ENCODE measurements around the gene RRP36.

Gene RRP36, protein sequence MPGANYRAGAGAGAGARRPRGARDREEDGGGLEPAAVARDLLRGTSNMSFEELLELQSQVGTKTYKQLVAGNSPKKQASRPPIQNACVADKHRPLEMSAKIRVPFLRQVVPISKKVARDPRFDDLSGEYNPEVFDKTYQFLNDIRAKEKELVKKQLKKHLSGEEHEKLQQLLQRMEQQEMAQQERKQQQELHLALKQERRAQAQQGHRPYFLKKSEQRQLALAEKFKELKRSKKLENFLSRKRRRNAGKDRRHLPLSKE

DNA sequence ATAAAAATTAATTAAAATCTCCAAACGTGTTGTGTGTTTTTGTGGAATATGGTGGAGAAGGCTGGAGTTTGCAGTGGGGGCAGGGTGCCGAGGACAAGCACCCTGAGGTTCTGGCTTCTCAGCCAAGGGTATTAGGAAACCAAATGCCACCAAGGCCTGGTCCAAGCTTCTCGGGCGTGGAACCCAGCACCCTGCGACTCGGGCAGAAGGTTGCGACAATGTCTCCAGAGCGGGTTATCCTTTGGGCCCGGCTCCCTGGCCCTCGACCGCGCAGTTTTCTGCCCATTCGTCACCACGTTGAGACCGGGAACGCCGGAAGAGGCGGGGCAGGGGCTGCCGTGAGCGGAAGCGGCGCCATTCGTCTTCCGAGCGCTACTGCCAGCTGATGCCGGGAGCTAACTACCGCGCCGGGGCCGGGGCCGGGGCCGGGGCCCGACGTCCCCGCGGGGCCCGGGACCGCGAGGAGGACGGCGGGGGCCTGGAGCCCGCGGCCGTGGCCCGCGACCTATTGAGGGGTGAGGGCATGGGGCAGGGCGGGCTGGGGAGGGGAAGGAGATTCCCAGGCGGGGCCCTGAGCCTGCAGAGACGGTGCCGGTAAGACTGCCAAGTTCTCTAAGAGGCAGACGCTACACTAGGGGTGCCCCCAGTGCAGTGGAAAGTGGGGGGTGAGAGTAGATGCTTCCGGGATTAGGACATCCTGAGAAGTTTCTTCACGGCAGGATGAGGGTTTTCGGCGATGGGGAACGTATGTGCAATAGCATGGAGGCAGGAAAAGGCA is at the start of gene RRP36:
RRP36 (plus strand) TSS at position 354 of the 778 bp plus-strand sequence; CDS start at position 386, 32 bp downstream.
- peak; percentile 39 to 87 for DNase-seq (ENCODE audit: low spot score in 2 of 2)
- in situ Hi-C loops (cut with MboI; ENCODE audit: low sequenced_read_pairs): no loop called here
- H3K4me3 ChIP-seq: peak within 1 kb of the TSS; percentile 88
- peaks cover 46% of the 10 kb centered on the region for H3K36me3 ChIP-seq (replicated peaks)
- H3K27me3 ChIP-seq (ENCODE audit: low read depth): no peaks in the 10 kb centered on the region
- H3K4me1 ChIP-seq: peaks cover 9% of the 10 kb centered on the region; the same call in 1 of the 2 replicates
- H3K9me3 ChIP-seq: no peaks in the 10 kb centered on the region

DNA sequence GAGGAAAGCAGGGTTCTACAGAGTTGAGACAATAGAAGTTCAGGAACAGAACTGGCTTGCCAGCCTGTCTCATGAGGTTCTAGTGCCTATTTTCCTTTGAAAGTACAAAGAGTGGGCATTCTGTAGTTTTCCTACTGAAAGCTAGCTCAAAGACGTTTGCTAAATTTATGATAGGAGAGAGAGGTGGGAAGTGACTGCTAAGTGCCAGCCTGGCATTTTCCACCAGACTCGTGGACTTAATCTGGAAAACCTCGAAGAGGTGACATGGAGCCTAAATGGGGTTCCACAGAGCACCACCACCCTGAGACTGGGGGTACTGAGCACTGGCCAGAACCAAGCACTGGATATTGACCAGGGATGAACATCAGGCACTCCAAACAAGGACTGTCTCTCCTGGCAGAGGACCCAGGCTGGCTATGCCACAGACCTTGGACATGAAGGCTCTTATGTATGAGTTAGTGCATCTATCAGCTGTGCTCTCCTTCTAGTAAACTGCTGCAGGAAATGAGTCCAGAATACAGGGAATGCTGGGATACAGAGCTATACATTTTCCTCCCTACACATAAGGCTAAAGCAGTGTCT is 49.6 kb upstream of the RRP36 start:
- peaks cover 3% of the 10 kb centered on the region; the same call in 1 of the 2 replicates for H3K4me1 ChIP-seq
- no peaks in the 10 kb centered on the region for H3K27me3 ChIP-seq (ENCODE audit: low read depth)
- H3K9me3 ChIP-seq: no peaks in the 10 kb centered on the region
- DNase-seq (ENCODE audit: low spot score in 2 of 2): no peak
- peaks cover 44% of the 10 kb centered on the region for H3K36me3 ChIP-seq (replicated peaks)
- in situ Hi-C loops (cut with MboI; ENCODE audit: low sequenced_read_pairs): no loop called here
- H3K4me3 ChIP-seq: no peak overlapping the region

DNA sequence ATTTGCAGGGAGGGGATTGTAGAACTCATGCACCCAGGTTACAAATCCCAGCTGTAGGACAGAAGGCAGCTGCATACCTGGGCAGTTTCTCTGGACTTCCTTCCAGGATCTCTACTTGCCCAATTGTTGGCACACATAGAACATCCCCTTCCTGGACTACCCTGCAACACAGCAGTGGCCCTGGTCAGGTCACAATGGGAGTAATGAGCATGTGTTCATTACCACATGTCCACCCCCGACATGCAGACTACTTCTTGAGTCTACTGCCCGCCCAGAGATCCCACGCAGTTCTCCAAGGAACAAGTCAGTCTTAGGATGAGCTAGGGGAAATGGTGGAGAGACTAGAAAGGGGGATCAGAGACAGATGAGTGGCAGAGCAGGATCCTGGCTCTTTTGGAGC is 47.5 kb upstream of the RRP36 start:
- in situ Hi-C loops (cut with MboI; ENCODE audit: low sequenced_read_pairs): no loop called here
- H3K9me3 ChIP-seq: no peaks in the 10 kb centered on the region
- DNase-seq (ENCODE audit: low spot score in 2 of 2): no peak
- H3K27me3 ChIP-seq (ENCODE audit: low read depth): no peaks in the 10 kb centered on the region
- H3K4me1 ChIP-seq: peaks cover 8% of the 10 kb centered on the region
- no peak overlapping the region for H3K4me3 ChIP-seq
- H3K36me3 ChIP-seq (replicated peaks): peaks cover 32% of the 10 kb centered on the region

DNA sequence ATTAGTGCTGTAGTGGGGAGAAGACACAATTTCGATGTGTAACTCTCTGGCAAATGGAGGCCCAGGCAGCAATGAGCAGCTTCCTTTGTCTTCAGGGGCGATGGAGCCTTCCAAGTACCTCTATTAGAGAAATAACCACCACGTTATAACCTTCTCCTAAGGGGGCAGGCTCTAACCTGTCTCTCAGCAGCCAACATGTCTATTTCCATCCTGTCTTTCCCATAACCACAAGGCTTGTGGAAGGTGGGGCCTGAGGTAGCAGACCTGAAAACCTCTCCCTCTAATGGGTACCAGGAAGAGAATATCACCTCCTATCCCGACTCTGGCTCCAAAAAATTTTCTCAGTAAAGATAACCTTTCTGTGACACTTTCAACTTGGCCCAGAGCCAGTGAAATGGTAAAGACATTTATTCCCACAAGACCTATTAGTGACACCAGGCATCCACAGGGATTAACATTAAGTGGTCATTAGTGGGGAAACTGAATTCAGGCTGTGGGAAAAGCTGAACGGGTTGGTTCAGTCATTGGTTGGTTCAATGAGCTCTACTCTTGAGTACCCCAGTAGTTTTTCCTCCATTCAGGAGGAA is 46.4 kb upstream of the RRP36 start:
- Histone ChIP-seq H3K36me3 (replicated peaks) (peaks cover 28% of the 10 kb centered on the region), H3K27me3 (ENCODE audit: low read depth) (no peaks in the 10 kb centered on the region), H3K4me3 (no peak overlapping the region), H3K9me3 (no peaks in the 10 kb centered on the region), H3K4me1 (peaks cover 14% of the 10 kb centered on the region)
- in situ Hi-C loops (cut with MboI; ENCODE audit: low sequenced_read_pairs): no loop called here
- DNase-seq (ENCODE audit: low spot score in 2 of 2): no peak

DNA sequence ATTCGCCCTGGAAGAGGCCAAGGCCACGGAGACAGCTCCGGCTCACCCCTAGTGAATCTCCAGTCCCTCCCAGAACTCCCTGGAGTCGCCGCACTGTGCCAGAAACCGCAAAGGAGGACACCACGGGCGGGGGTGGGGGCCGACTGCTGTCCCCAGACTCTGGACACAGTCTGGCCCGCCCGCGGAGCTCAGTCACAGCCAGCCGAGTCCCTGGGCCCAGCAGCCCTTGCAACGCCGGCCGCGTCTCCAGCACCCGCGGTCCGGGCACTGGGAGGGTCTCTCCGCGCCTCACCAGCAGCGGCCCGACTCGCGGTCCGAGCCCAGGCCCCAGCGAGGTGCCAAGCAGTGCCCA is 43.0 kb upstream of the RRP36 start:
- peaks cover 12% of the 10 kb centered on the region for H3K36me3 ChIP-seq (replicated peaks)
- DNase-seq (ENCODE audit: low spot score in 2 of 2): peak in 1 of 2 experiments; percentile 43
- no peaks in the 10 kb centered on the region for H3K27me3 ChIP-seq (ENCODE audit: low read depth)
- H3K4me1 ChIP-seq: peaks cover 14% of the 10 kb centered on the region
- in situ Hi-C loops (cut with MboI; ENCODE audit: low sequenced_read_pairs): no loop called here
- peak overlapping the region; percentile 86 for H3K4me3 ChIP-seq
- H3K9me3 ChIP-seq: no peaks in the 10 kb centered on the region

DNA sequence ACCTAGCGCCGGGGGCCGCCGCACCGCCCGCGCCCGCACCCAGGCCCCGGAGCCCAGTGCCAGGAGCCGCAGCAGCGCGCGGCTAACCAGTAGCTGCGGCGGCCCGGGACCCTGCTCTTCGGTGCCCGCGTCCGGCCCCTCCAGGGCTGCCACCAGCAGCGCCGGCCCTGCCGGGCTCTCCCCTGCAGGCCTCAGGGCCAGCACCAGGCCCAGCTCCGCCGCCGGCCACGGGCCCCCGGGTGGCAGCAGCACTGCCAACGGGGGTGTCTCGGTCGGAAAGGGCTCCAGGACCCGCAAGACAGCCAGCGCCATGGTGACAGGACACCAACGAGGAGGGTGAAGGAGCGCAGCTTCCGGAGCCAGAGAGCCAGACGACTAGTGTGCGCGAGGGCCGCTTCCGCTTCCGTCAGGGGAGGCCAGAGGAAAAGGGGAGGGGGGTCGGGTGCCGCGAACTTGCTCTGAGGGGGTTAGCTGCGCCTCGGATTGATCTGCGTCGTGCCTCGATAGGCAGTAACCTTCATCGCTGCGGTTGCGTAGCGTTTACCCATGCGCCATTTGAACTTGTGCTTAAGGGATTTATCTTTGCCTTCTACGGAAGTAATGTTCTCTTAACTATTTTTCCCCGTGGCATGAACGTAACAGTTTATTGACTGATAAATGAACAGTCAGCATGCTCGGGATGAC is 42.4 kb upstream of the RRP36 start, which contains the start of gene PEX6:
PEX6 (minus strand) TSS at position 343 of the 684 bp plus-strand sequence; CDS start at position 312, 31 bp downstream.
- Histone ChIP-seq H3K4me1 (peaks cover 18% of the 10 kb centered on the region), H3K4me3 (peak within 1 kb of the TSS; percentile 86), H3K9me3 (no peaks in the 10 kb centered on the region), H3K27me3 (ENCODE audit: low read depth) (no peaks in the 10 kb centered on the region), H3K36me3 (replicated peaks) (peaks cover 6% of the 10 kb centered on the region)
- in situ Hi-C loops (cut with MboI; ENCODE audit: low sequenced_read_pairs): no loop called here
- peak; percentile 94 to 98 for DNase-seq (ENCODE audit: low spot score in 2 of 2)

DNA sequence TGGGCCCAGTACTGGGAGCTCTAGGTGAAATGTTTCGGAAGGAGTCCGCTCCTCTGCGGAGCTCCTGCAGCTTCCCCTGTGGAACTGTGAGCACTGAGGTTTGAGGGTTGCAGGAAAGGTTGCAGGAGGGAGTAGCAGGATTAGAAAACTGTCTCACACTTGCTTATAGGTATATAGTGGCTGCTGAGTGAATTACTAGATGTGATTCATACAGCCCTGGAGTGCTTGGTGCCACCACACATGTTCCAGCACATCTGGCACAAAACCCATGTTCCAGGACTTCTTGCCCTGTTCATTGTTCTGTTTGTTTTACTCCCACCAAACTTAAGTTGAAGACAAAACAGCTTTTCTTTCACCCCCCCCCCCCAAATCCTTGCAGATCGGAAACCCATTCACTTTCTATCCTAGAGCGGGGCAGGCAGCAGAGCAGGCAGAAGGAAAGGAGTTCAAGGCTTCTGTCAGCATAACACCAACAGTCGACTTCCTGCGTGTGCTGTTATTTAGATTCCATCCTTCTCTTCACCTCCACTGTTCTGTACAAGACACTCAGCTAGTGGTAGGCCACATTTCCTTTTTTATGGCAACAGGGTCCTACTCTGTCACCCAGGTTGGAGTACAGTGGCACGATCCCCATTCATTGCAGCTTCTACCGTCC is 41.8 kb upstream of the RRP36 start:
- no peak for DNase-seq (ENCODE audit: low spot score in 2 of 2)
- no peaks in the 10 kb centered on the region for H3K9me3 ChIP-seq
- peak overlapping the region; percentile 86 for H3K4me3 ChIP-seq
- no peaks in the 10 kb centered on the region for H3K27me3 ChIP-seq (ENCODE audit: low read depth)
- peaks cover 5% of the 10 kb centered on the region; the same call in 1 of the 2 replicates for H3K36me3 ChIP-seq (replicated peaks)
- in situ Hi-C loops (cut with MboI; ENCODE audit: low sequenced_read_pairs): no loop called here
- H3K4me1 ChIP-seq: peaks cover 18% of the 10 kb centered on the region

DNA sequence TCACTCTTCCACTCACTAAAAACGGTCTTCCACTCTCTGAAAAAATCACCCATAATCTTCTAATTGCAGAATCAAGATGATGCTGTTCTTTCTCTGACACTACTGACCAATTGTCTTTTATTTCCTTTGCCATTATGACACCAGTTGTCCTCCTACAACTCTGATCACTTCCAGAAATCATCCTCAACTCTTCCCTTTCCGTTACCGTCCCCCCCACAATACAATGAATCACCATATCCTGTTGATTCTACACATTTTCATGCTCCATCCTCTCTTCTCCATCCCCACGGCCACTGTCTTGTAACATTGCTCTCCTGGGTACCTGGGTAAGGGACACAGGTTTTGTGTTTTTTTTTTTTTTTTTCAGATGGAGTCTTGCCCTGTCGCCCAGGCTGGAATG is 39.6 kb upstream of the RRP36 start:
- H3K27me3 ChIP-seq (ENCODE audit: low read depth): no peaks in the 10 kb centered on the region
- no peak for DNase-seq (ENCODE audit: low spot score in 2 of 2)
- peaks cover 2% of the 10 kb centered on the region; the same call in 1 of the 2 replicates for H3K36me3 ChIP-seq (replicated peaks)
- H3K4me1 ChIP-seq: peaks cover 15% of the 10 kb centered on the region
- no peaks in the 10 kb centered on the region for H3K9me3 ChIP-seq
- in situ Hi-C loops (cut with MboI; ENCODE audit: low sequenced_read_pairs): no loop called here
- H3K4me3 ChIP-seq: no peak overlapping the region

DNA sequence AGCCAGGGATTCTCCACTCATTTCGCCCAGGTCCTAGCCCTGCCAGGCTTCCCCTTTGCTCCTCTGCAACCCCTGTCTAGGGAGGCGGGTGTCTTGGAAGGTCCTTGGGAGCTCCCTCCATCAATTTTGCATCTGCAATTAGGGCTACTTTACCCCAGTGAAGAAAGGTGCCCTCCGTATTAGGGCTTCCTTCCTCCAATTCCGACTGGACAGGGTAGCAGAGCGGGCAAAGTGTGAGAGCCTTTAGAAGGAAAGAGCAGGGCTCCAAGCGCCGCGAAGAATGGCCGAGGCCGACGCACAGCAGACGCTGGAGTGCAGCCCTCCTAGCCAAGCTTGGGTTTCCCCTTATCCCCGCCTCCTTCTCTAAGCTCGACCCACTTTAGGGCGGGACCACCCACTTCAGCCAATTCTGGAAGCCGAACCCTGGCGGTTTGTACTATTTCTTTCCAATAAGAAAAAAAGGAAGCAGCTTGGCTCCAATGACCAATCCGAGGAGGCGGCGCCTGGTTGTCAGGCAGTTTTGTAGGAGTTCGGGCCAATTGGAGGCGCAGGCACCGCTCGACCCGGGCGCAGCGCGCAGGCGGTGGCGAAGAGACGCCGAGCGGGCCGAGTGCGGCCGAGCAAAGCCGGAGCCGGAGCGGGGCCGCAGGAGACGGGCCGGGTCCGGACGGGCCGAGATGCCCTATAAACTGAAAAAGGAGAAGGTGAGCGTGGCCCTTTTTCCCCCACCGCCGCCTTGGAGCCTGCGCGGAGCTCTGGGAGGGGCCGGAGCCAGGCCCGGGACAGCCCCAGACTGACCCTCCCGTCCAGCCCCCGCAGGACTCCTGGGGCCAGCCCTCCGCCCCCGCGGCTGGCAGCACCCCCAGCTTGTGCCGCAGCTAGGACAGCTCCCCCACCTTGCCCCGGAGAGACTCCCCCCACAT is 37.2 kb upstream of the RRP36 start, which contains the start of gene PPP2R5D:
PPP2R5D (plus strand) TSS at position 570 of the 923 bp plus-strand sequence; CDS start at position 678, 108 bp downstream.
- in situ Hi-C loops (cut with MboI; ENCODE audit: low sequenced_read_pairs): no loop called here
- peak; percentile 98 to 99 for DNase-seq (ENCODE audit: low spot score in 2 of 2)
- H3K27me3 ChIP-seq (ENCODE audit: low read depth): no peaks in the 10 kb centered on the region
- no peaks in the 10 kb centered on the region for H3K9me3 ChIP-seq
- H3K4me3 ChIP-seq: peak within 1 kb of the TSS; percentile 89
- peaks cover 10% of the 10 kb centered on the region for H3K4me1 ChIP-seq
- H3K36me3 ChIP-seq (replicated peaks): no peaks in the 10 kb centered on the region; the same call in none of the 2 replicates

DNA sequence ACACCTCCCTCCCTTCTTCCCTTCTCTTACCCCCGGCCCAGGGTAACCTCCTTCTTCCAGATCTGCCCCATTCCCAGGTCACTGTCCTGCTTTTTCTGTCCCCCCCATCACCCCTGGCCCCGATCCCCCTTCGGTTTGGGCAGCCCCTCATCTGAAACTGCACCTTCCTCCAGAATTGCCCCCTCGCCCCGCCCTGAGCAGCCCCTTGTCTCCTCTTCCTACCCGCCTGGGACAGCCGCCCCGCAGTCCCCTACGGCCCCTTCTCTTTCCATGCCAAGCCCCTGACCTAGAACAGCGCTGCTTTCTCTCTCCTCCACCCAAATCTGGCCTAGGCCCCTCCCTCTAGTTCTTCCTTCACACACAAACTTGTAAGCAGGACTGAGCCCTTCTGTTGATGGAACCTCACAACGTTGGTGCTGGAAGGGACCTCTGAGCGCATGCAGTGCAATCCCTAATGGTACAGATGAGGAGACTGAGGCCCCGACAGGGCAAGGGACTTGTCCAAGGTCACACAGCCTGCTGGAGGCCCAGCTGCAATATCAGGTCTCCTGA is 36.4 kb upstream of the RRP36 start:
- DNase-seq (ENCODE audit: low spot score in 2 of 2): peak in 1 of 2 experiments; percentile 57
- in situ Hi-C loops (cut with MboI; ENCODE audit: low sequenced_read_pairs): no loop called here
- H3K27me3 ChIP-seq (ENCODE audit: low read depth): no peaks in the 10 kb centered on the region
- peaks cover 4% of the 10 kb centered on the region; the same call in 1 of the 2 replicates for H3K4me1 ChIP-seq
- H3K4me3 ChIP-seq: peak overlapping the region; percentile 89
- H3K36me3 ChIP-seq (replicated peaks): peaks cover 5% of the 10 kb centered on the region
- H3K9me3 ChIP-seq: no peaks in the 10 kb centered on the region

DNA sequence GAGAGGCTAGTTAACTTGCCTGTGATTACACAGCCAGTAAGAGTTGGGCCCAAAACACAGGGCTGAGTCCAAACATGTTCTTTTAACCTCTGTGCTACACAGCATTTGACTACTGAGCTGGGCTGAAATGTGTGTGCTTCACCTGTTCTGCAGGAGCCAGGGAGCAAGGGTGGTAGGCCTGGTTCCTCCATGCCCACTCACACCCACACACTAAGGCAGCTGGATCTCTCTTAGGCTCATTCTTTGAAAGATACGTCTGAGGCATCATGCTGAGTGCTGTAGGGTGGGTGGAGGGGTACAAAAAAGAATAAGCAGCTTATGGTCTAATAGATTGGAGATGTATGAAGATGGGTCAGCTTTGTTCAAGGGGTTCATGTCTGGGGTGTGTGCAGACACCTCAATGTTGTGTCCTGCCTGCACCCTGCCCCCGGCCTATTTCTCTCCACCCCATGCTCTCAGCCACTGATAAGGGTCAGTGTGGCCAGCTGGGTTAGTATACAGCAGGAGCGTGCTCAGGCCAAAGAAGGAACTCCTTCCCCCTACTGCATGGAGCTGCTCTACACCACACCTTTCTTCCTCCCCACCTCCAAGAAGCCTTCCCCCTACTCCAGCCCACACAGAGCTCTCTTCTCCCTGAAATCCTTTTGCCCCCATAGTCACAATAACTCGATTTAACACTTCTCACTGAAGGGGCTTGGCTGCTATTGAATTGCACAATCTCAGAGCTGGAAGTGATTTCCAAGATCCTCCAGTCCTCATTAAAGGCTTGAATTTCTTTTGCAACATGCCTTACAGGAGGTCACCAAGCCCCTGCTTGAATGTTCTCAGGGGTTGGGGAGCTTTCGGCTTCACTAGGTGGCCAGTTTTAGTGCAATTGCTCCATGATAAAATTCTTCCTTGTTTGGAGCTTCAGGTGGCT is 33.6 kb upstream of the RRP36 start:
- peaks cover 14% of the 10 kb centered on the region for H3K36me3 ChIP-seq (replicated peaks)

More for the DNA sequence above, 33.6 kb upstream of the RRP36 start:
- H3K4me3 ChIP-seq: no peak overlapping the region
- H3K9me3 ChIP-seq: no peaks in the 10 kb centered on the region
- peaks cover 4% of the 10 kb centered on the region; the same call in 1 of the 2 replicates for H3K4me1 ChIP-seq
- in situ Hi-C loops (cut with MboI; ENCODE audit: low sequenced_read_pairs): no loop called here
- no peak for DNase-seq (ENCODE audit: low spot score in 2 of 2)
- H3K27me3 ChIP-seq (ENCODE audit: low read depth): no peaks in the 10 kb centered on the region
